HG03064 (cell line): ENCODE data around the gene ESPN.

Experiments
- ATAC-seq: cut with Tn5 transposase; IDR thresholded peaks from one replicate; pipeline ENCODE4 v1.9.1; 2021; ENCODE audit warnings: low read depth; ENCODE audit not compliant: unreplicated experiment

Gene ESPN

GRCh38 chr1:6474815-6475282 lies 50.3 kb downstream of the ESPN start:
- no peak for ATAC-seq

GRCh38 chr1:6475381-6476133 lies 51.0 kb downstream of the ESPN start:
- no peak for ATAC-seq

GRCh38 chr1:6476483-6476882 lies 51.9 kb downstream of the ESPN start:
- no peak for ATAC-seq

- no peak for ATAC-seq
These were observed 52.7 kb downstream of the ESPN start for GRCh38 chr1:6477039-6477820.

GRCh38 chr1:6481820-6482219 lies 57.2 kb downstream of the ESPN start:
- no peak for ATAC-seq

- ATAC-seq, result no peak
These were observed 58.6 kb downstream of the ESPN start for GRCh38 chr1:6483017-6483760.

- no peak for ATAC-seq
These were observed 59.2 kb downstream of the ESPN start for GRCh38 chr1:6483761-6484117.

- no peak for ATAC-seq
These were observed 60.2 kb downstream of the ESPN start for GRCh38 chr1:6484826-6485167.

- no peak for ATAC-seq
These were observed 60.9 kb downstream of the ESPN start for GRCh38 chr1:6485168-6486101.

- ATAC-seq, result no peak
These were observed 61.9 kb downstream of the ESPN start for GRCh38 chr1:6486433-6487011.

GRCh38 chr1:6487804-6488484 lies 63.4 kb downstream of the ESPN start:
- no peak for ATAC-seq

GRCh38 chr1:6488602-6489382 lies 64.2 kb downstream of the ESPN start:
- no peak for ATAC-seq

- ATAC-seq, result no peak
These were observed 64.8 kb downstream of the ESPN start for GRCh38 chr1:6489383-6489765.

GRCh38 chr1:6489799-6490180 lies 65.2 kb downstream of the ESPN start:
- no peak for ATAC-seq

GRCh38 chr1:6490181-6491080 lies 65.9 kb downstream of the ESPN start:
- no peak for ATAC-seq

- no peak for ATAC-seq
These were observed 66.5 kb downstream of the ESPN start for GRCh38 chr1:6491081-6491449.

GRCh38 chr1:6491480-6491962 lies 66.9 kb downstream of the ESPN start, which contains the start of gene PLEKHG5:
TSS of gene PLEKHG5 (minus strand) at chr1:6491667. CDS start at chr1:6477571, 14,096 bp downstream.
- ATAC-seq, result no peak
